ENCODE measurements around the gene RPS6KA6. TPM values are rescaled to one million over a fixed set of nuclear protein-coding genes. Genes with fewer than 3 reads are reported as not detected.

The RPS6KA6 gene
- 4.0 and 4.1 TPM in 2 replicates for total RNA-seq

DNA sequence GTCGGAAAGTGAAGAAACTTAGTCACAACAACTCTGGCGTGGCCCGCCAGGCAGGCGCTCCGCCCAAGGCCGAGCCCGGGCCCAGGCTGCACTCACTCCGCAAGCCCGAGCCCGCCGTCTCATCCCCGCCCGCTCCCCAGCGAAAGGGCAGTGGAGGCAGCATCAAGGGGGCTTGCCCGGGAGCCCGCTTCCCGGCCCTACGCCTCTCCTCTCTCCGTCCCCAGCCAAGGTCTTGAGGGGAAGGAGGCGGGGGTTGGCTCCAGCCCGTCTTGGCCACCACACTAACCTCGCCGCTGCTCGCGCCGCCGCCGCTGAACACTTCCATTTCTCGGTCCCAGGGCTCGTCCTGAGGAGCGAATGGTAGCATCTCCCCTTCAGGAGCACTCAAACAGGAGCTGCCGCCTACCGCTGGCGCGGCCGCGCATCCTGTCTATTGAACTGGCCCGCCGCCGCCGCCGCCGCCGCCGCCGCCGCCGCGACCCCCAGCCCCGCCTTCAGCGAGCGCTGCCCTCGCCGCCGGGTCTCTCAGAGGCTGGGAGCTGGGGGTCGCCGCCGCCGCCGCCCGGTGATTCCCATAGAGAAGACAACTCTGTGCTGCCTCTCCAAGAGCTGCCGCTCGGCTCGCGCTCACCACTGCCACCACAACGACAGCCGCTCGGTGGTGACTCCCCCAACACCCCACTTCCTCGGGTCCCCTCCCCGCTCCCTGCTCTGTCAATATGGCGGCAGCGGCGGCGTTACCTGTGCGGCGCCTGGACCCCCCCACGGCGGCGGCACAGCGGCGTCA is at the start of gene RPS6KA6:
Gene RPS6KA6, minus strand, starts transcription at position 667 of the 787 bp plus-strand sequence. Its CDS starts 300 bp downstream, at position 367.

Small RNAs within 50 kb of the gene (small RNA-seq; reads per million reads assigned to genes)
- not detected for gene MIR548I4
